ENCODE data around the gene DIAPH2. TPM values are rescaled to one million over a fixed set of nuclear protein-coding genes. Genes with fewer than 3 reads are reported as not detected.

Gene DIAPH2
- total RNA-seq, 2 donors from 2014 or later, result 42.4 to 66.0 TPM

DNA sequence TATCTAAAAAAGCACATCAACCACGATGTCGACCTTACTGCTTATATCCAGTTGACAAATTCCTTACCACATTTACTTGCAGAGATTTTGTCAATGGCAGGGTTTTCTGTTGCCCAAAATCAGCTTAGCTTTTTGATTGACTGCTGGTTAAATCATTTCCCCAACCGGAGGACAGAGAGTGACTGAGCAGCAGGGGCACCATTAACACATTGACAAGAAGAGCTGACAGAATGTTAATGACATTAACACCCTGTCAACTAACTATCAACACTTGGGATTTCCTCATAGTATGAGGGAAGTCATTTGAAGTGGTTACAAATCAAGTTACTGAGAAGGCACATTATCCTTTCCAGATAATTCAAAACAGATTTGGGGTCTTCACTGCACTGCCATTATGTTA, 567.5 kb downstream of the DIAPH2 start:
- Histone ChIP-seq H3K4me3 (no peak overlapping the region), H3K27ac (no peak overlapping the region), H3K4me1 (ENCODE audit: control insufficient read depth in 1 of 2, low read depth in 2 of 2) (no peaks in the 10 kb centered on the region), H3K36me3 (no peaks in the 10 kb centered on the region), H3K9me3 (no peaks in the 10 kb centered on the region), H3K27me3 (replicated peaks; ENCODE audit: insufficient read depth) (no peaks in the 10 kb centered on the region)
- DNase-seq (ENCODE audit: low spot score) (no peak), ATAC-seq (ENCODE audit: insufficient number of reproducible peaks, low FRiP score, low read depth) (no peak)
- TF ChIP-seq, protein P1, sequence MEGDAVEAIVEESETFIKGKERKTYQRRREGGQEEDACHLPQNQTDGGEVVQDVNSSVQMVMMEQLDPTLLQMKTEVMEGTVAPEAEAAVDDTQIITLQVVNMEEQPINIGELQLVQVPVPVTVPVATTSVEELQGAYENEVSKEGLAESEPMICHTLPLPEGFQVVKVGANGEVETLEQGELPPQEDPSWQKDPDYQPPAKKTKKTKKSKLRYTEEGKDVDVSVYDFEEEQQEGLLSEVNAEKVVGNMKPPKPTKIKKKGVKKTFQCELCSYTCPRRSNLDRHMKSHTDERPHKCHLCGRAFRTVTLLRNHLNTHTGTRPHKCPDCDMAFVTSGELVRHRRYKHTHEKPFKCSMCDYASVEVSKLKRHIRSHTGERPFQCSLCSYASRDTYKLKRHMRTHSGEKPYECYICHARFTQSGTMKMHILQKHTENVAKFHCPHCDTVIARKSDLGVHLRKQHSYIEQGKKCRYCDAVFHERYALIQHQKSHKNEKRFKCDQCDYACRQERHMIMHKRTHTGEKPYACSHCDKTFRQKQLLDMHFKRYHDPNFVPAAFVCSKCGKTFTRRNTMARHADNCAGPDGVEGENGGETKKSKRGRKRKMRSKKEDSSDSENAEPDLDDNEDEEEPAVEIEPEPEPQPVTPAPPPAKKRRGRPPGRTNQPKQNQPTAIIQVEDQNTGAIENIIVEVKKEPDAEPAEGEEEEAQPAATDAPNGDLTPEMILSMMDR (IDR thresholded peaks at IDR 0.05), result no peak

DNA sequence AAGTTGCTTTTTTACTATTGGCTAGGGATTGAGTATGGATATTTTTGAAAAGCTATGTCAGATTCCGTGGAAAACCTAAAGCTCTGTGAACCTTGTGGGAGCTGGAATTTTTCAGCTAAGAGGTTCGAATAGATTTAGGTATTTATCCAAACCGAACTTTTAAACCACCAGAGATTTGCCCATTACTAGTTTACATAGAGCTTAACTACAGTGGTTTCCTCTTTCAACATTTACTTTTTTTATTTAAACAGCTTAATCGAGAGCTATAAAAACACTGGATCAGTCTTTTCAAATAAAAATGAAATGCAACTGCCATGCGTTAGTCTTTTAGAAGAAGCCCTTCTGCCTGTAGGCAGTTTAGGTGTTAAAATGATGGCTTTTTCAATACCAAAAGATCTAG, 576.0 kb downstream of the DIAPH2 start:
- no peaks in the 10 kb centered on the region for H3K4me1 ChIP-seq (ENCODE audit: control insufficient read depth in 1 of 2, low read depth in 2 of 2)
- no peaks in the 10 kb centered on the region for H3K36me3 ChIP-seq
- TF ChIP-seq, protein P1 (IDR thresholded peaks at IDR 0.05), result no peak
- H3K27me3 ChIP-seq (replicated peaks; ENCODE audit: insufficient read depth), result no peaks in the 10 kb centered on the region
- no peak for ATAC-seq (ENCODE audit: insufficient number of reproducible peaks, low FRiP score, low read depth)
- H3K27ac ChIP-seq, result no peak overlapping the region
- no peak for DNase-seq (ENCODE audit: low spot score)
- H3K9me3 ChIP-seq, result no peaks in the 10 kb centered on the region
- no peak overlapping the region for H3K4me3 ChIP-seq

DNA sequence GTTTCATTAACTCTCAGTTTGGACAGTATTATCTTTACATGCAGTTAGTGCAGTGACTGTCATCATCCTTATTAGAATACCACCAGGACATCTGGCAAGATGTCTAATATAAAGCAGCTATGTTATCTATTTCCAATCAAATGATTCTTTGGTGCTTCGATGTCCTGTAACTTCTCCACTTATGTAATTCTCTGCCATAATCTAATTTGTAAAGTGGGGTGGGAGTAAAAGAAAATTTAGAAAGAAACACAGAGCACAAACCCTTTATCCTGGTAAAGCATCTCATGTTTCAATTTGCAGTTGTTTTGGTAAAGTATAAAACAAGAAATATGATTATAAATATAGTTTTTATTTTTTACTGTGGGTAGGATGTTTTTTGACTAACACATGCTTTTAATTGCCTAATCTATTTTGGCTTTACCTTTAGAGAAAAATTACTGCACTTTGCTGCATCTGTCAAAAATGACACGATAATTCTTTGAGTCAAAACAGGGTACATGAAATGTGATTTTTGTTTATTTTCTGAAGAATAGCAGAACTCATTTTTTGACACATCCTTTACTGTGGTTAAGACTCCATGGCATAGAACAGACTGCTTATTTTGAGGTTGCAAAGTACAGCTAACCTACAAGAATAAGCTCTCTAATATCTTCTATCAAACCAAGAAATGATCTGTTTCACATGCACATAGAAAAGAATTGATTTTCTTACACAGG, 581.9 kb downstream of the DIAPH2 start:
- H3K36me3 ChIP-seq, result no peaks in the 10 kb centered on the region
- H3K4me3 ChIP-seq, result no peak overlapping the region
- no peak for ATAC-seq (ENCODE audit: insufficient number of reproducible peaks, low FRiP score, low read depth)
- H3K9me3 ChIP-seq, result no peaks in the 10 kb centered on the region
- no peak overlapping the region for H3K27ac ChIP-seq
- TF ChIP-seq, protein P1 (IDR thresholded peaks at IDR 0.05), result no peak
- DNase-seq (ENCODE audit: low spot score), result no peak
- H3K4me1 ChIP-seq (ENCODE audit: control insufficient read depth in 1 of 2, low read depth in 2 of 2), result peaks cover 0 to 3% of the 10 kb centered on the region in 2 donors
- H3K27me3 ChIP-seq (replicated peaks; ENCODE audit: insufficient read depth), result no peaks in the 10 kb centered on the region

DNA sequence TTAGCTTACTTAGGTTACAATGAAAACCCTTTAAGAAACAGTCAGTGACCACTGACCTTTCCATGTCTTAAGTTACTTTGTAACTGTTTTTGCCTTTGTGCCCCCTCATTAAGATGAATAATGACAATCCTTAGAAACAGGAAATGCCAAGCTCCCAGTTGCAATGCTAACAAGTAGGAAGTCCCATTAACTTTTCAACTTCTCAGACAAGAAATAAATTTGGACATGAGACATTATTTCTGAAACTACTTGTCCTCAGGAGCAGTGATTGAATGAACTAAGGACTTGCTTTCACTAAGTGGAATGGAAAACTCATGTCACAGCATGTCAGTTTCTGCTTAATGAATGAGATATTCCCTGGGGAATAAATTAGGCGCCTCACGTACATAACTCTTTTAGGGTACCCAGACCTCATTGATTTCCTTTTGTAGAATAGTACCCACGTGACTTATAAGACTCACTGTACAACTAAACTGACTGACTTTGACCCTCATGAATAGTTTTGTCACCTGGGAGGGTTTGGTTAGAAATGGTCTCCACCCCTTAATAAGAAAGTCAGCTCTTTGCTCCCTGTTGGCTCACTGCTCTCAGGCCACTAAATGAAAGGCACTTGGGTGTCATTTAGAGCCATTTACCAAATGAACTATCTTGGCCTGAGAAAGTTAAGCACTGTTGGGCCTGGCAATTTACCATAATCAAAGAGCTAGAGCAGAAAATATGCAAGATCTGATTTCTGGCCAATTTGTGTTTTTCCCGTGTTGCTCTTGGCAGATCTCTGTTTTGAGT, 582.9 kb downstream of the DIAPH2 start:
- DNase-seq (ENCODE audit: low spot score) (no peak), ATAC-seq (ENCODE audit: insufficient number of reproducible peaks, low FRiP score, low read depth) (no peak)
- Histone ChIP-seq H3K4me3 (no peak overlapping the region), H3K27ac (no peak overlapping the region), H3K4me1 (ENCODE audit: control insufficient read depth in 1 of 2, low read depth in 2 of 2) (peaks cover 0 to 3% of the 10 kb centered on the region in 2 donors), H3K9me3 (no peaks in the 10 kb centered on the region), H3K36me3 (no peaks in the 10 kb centered on the region), H3K27me3 (replicated peaks; ENCODE audit: insufficient read depth) (no peaks in the 10 kb centered on the region)
- TF ChIP-seq, protein P1 (IDR thresholded peaks at IDR 0.05), result no peak

DNA sequence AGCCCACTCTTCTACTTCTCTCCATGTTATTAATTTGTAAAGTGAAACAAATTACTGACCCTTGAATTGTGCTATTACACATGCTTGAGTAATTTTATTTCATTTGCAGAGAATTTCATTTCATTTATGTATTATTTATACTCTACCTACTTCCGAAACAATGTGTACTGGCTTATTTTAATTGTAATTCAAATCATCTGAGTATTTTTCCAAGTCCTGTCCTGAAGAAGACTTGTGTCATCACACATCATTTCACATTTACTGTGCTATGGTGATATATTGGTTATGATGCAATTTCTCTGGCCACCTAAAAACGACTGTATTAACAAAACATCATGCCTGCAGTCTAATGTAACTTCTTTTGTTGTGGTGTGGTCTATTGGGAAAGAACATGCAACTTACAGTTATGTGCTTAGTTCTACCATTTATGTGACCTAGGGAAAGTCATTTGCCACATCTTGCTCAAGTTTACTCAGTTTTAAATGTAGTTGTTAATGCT, 583.6 kb downstream of the DIAPH2 start:
- TF ChIP-seq, protein P1 (IDR thresholded peaks at IDR 0.05), result no peak
- no peak overlapping the region for H3K27ac ChIP-seq
- H3K27me3 ChIP-seq (replicated peaks; ENCODE audit: insufficient read depth), result no peaks in the 10 kb centered on the region
- no peak for ATAC-seq (ENCODE audit: insufficient number of reproducible peaks, low FRiP score, low read depth)
- no peaks in the 10 kb centered on the region for H3K9me3 ChIP-seq
- no peak for DNase-seq (ENCODE audit: low spot score)
- no peaks in the 10 kb centered on the region for H3K36me3 ChIP-seq
- H3K4me3 ChIP-seq, result no peak overlapping the region
- H3K4me1 ChIP-seq (ENCODE audit: control insufficient read depth in 1 of 2, low read depth in 2 of 2), result peaks cover 0 to 3% of the 10 kb centered on the region in 2 donors
